HCEC 1CT (cell line): ENCODE measurements around the gene GRM3.

Experiments
- DNase-seq: peaks from one replicate; pipeline ENCODE4 v3.0.0-alpha.2; 2017

Gene GRM3

DNA sequence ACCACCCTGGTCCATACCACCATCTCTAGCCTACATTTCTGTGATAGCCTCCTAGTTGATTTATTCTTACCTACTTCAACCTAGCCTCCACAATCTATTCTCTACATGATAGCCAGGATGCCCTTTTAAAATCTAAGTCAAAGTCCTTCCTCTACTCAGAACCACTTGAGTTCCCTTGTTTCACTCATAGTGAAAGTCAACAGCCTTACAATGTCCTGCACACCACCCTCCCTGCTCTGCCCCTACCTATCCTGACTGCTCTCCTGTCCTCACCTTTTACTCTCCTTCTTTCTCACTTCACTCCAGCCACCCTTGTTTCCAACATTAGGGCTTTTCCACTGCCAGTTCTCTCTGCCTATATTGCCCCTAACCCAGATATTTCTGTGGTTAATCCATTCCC is 146.7 kb downstream of the GRM3 start:
- no peak for DNase-seq

DNA sequence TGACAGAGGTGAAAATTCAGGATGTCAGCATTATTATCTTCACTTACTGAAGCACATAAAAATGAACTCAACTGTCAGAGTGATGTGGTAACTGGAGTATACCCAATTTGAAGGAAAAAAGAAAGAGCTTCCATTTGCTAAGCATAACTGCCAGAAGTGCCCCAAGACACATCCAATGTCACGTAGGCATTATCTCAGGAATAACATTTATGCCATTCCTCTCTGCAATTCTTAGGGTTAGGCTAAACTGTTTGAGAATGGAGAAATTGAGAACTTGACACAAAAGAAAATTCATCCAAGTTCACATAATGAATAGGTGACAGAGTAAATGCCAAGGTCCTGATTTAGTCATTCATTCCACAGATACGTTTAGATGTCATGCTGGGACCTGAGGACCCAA is 148.6 kb downstream of the GRM3 start:
- no peak for DNase-seq

DNA sequence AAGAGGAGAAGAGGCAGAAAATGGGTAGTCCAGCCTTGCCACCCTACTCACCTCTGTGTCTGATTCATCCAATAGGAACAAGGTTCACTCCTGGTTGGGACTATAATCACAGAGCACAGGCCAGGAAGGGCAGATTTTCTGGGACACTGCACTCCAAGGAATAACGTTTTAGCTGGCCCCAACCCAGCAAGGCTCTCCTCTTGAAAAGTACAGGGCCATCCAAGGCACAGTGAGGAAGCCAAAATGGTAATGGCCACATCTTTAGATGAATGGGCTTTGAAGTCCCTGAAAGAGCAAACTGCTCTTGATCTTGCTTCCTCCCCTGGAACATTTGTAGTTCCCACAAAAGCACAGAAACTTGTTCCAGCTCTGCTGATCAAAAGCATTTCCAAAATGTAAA is 149.4 kb downstream of the GRM3 start:
- DNase-seq, result no peak

DNA sequence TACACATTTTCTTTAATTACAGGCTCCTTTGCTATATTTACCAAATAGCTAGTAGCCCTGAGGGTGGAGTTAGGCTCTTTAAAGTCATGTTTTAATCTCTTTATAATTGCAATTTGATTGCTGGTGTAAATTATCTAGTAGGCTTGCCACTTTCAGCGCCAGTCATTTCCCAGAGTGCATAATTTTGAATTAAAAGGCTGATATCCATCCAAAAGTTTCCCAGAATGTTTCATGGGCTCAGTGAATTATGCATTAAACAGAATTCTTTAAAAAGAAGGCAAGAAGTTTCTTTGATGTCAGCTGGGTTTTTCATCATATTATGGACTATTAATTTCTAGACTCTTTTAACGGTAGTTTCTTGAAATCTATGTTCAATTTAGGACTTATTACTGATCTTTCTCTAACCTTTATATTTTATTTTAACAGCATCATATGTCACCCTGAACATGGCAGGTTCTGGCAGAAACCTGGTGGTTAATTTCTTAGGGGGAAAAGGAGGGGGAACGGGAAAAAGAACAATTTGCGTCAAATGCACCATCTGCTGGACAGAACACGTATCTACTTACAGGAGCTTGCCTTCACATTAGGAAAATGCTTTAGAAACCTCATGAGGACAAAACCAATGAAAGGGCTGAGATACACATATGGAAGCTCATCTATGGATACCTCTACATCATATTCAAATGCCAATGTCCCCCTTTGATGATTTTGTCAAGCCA is 171.1 kb downstream of the GRM3 start:
- DNase-seq, result no peak

DNA sequence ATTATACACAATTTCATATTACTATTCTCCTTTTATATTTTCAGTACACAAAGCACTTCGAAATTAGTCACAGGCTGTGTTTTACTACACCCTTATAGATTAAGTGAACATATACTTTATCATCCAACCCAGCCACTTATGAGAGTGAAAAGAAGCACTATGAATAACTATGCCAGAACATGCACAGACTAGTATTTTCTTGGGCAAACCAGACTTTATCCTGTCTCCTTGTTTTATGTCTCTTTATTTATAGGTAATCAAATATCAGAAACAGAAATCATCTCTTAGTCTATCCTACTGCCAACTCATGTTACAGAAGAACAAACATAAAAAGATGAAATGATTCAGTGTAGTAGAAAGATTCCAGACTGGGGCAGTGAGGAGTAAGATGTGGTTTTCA is 171.8 kb downstream of the GRM3 start:
- DNase-seq, result no peak

DNA sequence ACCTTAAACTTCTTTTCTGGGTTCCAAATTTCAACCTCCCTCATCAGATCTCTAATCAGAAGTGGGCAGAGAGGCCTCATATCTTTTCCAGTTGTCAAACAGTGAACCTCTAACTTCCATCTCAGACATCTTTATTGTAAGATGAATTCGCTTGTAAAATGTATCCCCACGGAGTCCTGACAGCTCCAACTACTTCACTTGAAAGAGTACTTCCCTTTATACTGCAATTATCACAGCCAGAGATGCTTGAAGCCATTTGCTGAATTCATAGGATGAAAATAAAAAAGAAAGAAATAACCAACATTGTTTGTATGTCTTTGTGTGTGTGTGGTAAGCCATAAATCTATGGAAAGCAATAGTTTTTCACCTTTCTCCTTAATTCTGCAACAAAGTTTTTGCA is 175.2 kb downstream of the GRM3 start:
- DNase-seq, result no peak

DNA sequence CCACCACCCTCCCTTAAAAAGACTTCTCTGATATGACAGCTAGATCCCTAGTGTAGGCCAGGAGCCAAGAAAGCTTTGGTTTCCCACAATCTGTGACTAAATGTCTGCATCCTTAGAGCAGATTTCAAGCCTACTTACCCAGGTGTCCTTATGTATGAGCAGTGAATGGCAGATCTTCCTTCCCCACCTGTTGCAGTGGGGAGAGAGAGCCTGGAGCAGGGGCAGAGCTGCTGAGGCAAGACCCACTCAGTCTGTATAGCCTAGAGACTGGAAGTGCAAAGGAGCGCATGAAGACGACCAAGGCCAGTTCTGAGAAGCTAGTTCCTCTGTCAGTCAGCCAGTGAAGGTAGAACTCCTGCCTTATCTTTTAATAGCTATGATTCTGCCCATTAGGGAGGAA is 180.1 kb downstream of the GRM3 start:
- no peak for DNase-seq

DNA sequence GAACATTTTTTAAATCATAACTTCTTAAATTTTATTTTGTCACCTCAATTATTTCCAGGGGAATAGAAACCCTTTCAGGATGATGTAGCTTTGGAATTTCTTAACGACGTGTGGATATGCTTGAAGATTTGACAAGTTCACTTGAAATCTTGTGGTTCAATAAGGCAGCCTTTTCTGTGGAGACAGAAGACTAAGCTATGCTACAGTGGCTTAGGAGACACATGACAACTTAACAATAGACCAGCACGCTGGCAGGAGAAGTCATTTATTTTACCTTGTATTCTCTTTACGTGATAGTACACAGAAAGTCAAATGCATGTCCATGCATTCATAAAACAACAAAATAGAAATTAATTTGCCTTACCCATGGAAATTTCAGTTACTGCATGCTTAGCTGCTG is 181.6 kb downstream of the GRM3 start:
- no peak for DNase-seq

DNA sequence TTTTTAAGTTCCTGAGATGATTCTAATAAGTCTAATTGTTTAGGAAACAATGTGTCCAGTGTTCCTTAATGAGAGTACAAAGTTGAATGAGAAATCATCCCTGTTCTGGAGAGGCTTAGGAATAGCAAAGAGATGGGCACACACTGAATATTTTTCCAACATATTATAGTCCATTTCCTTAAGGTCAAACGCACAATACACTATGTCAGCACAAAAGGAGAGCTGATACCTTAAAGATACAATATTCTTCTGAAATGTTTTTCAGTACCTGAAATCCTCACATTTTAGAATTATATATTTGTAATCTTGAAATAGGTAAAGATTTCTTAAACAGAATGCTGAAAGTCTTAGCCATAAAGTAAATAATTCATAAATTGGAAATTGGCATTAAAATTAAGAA is 183.2 kb downstream of the GRM3 start:
- no peak for DNase-seq

DNA sequence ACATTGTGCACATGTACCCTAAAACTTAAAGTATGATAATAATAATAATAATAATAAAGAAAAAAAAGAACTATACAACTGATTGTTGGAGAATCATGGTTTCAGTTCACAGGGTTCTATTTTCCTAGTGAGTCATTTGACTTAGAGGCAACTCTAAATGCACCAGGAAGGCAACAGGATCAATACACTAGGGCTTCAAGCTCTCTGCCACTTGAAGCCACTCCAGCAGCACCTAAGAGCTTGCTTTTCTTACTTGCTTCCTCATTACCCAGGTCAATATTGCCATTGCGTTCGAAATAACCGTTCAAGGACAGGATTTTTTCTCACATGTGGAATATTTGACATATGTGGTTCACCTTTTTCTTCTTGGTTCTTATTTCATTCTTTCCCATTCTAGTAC is 189.7 kb downstream of the GRM3 start:
- DNase-seq, result no peak

DNA sequence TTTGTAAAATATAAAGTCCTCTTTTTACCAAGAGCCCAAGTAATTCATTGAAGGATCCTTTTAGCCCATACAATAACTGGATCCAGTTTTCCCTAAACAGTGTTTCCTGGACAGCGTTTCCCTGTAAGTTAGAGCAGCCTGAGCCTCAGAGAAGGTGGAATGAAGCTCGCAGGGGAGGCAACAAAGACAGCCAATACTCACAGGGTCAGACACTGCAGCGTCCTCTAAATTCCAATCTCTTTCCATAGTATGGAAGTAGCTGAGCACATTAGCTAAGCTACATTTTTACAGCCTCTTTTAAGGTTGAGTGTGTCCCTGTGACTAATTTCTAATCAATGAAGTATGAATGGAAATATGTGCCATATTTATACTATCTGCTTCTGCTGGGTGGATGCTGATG is 193.5 kb downstream of the GRM3 start:
- no peak for DNase-seq

DNA sequence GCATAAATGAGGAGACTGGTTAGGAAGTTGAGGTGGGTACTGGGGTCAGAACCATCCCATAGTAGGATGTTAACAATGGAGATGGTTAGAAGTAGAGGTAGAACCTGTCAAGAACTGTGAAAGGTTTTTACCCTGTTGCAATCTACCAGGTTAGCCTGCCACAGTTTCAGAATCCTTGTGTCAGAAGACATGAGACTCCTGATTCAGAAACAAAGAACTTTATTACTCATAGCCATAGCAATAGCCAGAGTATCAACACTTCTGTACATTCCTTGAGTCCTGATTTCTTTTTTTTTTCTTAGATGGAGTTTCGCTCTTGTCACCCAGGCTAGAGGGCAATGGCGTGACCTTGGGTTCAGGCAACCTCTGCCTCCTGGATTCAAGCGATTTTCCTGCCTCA is 200.9 kb downstream of the GRM3 start:
- no peak for DNase-seq

DNA sequence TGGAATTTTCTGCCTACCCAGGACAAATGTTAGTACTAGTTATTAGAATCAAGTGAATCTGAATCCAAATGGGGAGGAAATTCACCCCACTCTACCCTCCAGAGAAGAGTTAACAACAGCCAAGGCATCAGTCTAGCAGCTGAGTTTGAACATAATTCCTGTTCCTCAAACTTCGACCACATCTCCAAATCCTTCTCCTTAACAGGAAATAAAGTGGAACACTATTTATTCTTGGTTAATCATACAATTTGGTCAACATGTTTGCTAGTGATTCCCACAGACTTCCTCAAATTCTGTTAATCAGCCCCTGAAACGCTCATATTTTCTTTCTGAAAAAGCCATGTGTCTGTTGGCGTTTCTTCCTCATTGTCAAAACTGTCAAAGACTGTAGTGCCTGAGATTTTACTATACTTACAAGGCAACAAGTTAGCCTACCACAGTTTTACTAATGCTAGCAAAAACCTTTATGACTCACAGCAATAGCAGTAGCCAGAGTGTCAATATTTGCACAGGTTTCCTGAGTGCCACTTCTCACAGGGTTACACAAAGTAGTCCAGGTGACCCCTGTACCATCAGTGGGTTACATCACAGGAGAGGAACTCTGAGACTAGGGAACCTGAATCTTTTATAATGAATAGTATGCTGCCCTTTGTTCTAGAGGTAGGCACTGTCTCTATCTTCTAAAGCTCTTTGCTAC is 202.9 kb downstream of the GRM3 start:
- no peak for DNase-seq

DNA sequence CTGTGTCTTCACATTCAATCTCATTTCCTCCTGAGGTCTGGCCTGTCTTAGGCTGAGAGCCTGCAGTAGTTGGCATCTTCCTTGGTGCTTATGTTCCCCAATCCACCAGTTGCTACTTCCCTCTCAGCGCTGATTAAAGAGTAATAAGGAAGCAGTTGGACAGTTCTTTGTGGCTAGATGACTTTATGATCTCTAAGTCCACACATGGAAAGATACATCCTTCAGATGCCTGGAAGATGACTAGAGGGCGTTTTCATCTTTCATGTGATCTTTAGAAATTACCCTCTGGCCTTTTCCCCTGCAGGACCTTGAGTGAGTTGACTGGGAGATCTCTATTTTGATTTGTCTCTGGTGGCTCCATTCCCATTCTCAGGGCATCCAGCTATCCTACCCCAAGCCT is 204.5 kb downstream of the GRM3 start:
- no peak for DNase-seq

DNA sequence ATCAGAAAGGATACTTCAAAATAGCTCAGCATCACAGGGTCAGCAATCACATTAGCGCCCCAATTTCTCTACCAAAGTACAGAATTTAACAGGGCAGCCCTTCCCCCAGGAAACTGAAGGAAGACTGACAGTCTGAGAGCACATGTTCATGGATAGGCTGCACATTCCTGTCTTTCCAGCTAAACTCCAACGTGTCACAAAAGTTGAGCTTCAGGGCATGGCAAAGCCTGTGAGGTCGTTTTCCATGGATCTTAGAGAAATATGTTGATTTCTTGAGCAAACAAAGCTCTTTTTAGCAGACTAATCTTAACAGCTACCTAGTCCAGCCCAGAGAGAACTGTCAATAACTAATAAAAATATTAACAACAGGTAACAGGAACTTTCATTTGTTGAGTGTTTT is 207.9 kb downstream of the GRM3 start:
- DNase-seq, result no peak

DNA sequence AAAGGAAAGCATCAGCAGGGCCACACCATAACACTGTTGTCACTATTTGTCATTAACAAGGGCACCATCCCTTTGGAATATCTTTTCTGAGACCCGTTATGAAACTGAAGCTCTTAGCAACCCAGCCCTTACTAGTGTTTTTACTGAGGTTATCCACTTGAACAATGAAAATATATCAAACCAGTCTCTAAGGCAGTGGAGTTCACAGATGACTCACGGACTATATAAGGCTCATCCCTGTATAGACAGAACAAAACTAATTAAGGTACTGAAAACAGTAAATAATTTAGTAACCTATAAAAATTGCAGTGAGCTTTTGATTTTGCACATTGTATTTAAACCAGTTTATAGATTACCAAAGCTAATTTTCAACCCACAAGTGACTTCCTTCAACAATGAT is 219.7 kb downstream of the GRM3 start:
- no peak for DNase-seq

DNA sequence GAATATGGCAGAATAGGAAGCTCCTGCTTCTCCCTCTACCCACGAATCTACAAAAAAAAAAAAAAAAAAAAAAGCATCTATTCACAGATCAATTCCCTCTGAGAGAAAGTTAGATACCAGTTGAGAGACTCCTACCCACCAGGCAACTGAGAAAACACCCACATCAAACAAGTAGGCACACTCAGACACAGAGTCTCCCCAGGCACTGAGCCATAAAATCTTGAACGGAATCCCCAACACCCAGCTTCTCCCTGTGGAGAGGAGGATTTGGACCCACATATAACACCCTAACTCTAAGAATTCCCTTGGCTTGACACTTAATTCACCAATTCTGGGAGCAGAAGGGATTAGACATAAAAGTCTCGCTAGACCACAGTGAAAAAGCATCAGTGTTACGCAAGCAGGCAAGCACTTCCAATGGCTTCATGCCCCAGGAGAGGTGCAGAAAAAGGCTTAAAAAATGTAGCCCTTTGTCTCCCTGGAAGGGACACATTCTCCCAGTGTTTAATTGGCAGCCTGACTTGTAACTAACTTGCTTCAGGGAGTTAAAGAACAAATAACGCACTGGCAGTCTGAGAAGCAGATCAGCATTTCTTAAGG is 223.6 kb downstream of the GRM3 start:
- no peak for DNase-seq

DNA sequence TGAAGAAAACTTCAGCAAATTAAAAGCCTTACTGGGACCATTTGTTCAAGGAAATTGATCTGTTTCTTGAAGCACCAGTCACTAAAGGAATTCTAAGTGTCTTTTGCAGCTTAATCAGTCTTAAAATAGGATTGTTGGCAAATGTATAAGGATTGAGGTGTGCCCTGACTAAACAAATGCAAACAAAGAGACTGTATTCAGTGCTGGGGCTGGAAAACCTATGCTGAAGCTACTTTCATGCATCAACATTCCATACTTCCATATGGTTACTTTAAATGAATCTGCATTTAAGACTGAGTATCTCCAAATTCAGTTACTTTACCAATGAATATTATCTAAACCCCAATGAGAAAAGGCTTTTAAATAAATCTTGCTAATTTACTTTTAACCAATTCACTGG is 232.4 kb downstream of the GRM3 start:
- no peak for DNase-seq

DNA sequence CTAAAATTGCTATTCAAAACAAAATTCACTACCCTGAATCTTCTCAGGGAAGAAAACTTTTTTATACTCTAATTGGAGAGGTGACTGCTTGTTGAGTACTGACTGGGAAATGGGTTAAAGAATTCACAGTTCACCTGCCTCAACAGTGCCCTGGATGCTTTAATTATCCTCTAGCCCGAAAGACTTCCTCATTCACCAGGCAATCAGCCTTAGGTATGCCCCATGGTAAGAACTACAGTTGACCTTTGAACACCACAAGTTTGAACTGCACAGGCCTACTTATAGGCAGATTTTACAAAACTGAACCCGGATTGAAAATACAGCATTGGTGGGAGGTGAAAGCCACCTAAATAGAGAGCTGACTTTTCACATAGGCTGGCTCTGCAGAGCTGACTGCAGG is 240.4 kb downstream of the GRM3 start:
- no peak for DNase-seq

DNA sequence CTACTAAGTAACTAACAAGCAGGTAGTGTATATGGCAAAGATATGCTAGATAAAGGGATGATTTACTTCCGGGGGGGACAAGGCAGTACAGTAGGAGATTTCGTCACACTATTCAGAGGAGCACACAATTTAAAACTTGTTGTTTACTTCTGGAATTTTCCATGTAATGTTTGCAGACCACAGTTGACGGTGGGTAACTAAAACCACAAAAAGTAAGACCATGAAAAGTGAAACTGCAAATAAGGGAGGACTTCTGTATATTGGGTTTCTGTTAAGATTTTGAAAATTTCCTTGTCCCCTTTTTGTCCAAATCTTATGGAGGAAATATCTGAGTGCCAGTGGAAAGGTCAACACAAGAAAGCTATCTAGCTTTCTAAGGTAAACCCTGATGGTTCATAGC is 245.8 kb downstream of the GRM3 start:
- no peak for DNase-seq

DNA sequence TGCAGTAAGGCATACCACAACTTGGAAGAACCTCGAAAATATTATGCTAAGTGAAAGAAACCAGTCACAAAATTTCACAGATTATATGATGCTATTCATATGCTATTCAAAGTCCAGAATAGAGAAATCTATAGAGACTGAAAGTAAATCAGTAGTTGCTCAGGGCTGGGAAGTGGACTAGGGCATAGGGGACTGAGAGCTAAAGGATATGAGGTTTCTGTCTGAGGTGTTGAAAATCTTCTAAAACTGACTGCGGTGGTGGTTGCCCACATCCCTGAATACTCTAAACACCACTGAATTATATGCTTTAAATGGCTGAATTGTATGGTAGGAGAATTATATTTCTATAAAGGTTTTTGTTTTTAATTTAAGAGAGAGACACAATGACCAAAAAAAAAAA is 254.5 kb downstream of the GRM3 start:
- no peak for DNase-seq

DNA sequence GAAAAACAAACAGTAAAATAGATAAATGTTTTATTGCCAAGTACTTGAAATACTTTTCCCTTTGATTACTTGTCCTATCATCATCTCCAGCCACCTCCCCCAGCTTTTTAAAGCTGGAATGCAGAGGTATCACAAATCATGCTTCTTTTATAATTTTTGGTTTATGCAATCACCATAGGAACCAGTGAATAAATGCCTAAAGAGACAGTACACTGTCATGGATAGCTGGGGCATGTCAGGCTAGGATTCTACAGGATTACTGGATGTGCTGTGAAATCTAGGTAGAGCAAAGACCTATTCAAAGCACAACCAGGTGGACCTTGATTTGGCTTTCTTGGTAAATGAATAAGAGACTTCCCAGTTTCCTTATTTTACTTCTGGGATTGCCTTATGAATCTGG is 257.2 kb downstream of the GRM3 start:
- DNase-seq, result no peak

DNA sequence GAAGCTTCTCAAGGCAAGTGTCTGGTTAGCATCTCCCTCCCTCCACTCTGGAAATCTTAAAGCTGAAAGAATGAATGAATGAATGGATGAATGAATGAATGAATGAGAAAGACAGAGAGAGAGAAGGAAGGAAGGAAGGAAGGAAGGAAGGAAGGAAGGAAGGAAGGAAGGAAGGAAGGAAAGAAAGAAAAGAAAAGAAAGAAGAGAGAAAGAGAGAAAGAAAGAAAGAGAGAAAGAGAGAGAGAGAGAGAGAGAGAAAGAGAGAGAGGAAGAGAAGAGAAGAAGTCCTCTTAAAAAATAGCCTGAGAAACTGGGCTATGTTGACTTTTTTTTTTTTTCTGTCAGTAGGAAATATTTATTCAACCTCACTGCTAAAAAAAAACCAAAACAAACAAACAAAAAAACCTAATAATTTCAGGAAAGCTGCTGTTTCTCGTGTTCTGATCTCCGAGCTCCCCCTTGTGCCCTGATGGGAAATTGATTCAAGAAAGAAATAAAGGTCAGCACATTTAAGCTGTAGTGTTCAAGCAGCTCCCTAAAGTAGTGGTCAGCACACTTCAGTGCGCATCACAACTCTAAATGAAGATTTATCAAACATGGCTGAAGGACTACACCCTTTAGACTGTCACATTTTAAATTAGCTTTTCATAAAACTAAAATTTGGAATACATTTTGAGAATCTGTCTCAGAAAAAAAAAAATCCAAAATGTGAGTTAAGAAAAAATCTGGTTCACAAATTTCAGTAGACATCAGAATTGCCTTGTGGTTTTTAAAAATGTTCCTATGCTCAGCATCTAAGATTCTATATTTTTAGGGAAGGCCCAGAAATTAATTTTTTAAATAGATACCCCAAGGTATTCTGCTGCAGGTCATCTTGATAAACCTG is 261.5 kb downstream of the GRM3 start:
- peak; percentile 30 for DNase-seq

DNA sequence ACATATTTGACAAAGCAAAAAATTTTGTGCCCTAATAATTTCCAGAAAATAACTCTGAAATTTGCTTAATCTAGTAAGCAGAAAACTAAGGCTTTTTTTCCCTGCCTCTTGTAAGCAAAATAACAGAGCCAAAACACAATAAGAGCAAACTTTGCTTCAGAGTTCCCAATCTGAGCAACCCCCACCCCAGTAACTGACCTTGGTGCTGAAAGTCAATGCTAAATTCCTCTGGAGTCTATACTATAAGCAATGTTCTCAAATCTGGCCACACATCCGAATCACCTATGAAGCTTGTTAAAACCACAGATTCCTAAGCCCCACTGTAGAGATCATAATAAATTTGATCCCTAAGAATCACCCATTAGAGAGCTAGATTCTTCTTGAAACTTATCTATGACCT is 265.2 kb downstream of the GRM3 start:
- DNase-seq, result no peak
